NCI-H146 treated with DMSO at 0.1 percent for 48 hours (cell line): ENCODE results near the gene SHMT2.

ENCODE experiments used
- DNase-seq: peaks from one replicate; lab custom pipeline; 2025; ENCODE audit not compliant: unreplicated experiment; lab: John Stamatoyannopoulos, UW

The SHMT2 gene

DNA sequence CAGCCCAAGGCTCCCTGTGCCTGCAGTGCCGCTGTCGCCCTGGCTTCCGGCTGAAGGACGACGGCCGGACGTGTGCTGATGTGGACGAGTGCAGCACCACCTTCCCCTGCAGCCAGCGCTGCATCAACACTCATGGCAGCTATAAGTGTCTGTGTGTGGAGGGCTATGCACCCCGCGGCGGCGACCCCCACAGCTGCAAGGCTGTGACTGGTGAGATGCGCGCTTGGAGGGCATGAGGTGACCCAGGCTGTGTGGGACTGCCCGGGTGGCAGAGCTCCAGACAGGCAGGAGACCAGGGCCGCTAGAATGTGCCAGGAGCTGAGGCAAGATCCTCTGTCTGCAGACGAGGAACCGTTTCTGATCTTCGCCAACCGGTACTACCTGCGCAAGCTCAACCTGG, 32.6 kb upstream of the SHMT2 start:
- no peak for DNase-seq

GRCh38 chr12:57198329-57198728, 31.2 kb upstream of the SHMT2 start:
- no peak for DNase-seq

- DNase-seq, result no peak
Measured at GRCh38 chr12:57199191-57199590, 30.3 kb upstream of the SHMT2 start.

GRCh38 chr12:57200497-57200896, 29.0 kb upstream of the SHMT2 start:
- no peak for DNase-seq

DNA sequence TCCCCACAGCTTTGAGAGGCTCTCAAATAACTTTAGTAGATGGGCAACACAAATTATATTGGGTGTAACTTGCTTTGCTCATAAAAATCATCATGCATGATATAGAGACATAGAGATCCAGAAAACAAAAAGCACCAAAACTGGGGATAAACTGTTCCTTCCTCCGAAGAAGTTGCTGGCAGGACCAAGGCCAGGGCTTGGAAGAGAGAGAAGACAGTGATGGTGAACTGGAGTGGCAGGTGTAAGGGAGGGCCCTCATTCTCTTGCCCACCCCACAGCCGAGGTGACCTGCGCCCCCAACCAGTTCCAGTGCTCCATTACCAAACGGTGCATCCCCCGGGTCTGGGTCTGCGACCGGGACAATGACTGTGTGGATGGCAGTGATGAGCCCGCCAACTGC, 28.3 kb upstream of the SHMT2 start:
- DNase-seq, result no peak

- no peak for DNase-seq
Measured at GRCh38 chr12:57201631-57202030, 27.9 kb upstream of the SHMT2 start.

- DNase-seq, result no peak
Measured at GRCh38 chr12:57202321-57202720, 27.2 kb upstream of the SHMT2 start.

- DNase-seq, result no peak
Measured at GRCh38 chr12:57203201-57203600, 26.3 kb upstream of the SHMT2 start.

DNA sequence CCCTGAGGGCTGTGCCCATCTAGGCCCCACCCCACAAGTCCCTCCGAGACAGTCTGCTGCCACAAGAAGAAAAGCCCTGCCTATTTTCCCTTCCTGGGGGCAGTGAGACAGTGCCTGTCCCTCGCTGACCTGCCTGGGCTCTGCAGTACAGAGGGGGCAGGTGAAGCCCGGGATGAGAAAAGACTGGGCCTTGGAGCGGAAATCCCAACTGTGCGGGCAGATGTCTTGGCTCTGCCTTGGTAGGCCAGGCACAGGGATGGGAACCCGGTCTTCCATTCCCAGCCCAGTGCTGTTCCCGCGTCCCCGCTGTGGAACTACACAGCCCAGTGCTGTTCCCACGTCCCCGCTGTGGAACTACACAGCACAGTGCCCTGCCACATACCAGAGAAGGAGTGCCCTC, 25.7 kb upstream of the SHMT2 start:
- no peak for DNase-seq

DNA sequence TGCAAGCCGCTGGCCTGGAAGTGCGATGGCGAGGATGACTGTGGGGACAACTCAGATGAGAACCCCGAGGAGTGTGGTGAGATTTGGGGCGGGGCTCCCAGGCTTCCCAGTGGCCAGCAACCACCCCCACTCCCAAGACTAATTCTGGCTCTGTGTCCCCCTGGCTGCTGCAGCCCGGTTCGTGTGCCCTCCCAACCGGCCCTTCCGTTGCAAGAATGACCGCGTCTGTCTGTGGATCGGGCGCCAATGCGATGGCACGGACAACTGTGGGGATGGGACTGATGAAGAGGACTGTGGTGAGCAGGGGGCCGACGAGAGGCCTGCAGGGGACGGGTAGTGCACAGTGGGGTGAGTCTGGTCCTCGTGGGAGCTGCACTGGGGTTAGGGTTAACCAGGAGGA, 25.1 kb upstream of the SHMT2 start:
- DNase-seq, result no peak

DNA sequence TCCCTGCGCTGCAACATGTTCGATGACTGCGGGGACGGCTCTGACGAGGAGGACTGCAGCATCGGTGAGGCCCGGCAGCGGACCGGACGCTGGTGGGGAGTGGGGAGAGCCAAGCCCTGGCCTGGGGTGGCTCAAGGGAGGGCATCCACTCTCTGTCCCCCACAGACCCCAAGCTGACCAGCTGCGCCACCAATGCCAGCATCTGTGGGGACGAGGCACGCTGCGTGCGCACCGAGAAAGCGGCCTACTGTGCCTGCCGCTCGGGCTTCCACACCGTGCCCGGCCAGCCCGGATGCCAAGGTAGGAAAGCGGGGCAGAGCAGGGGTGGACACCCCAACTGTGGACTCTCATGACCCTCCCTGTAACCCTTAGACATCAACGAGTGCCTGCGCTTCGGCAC, 24.3 kb upstream of the SHMT2 start:
- no peak for DNase-seq

GRCh38 chr12:57205931-57206330, 23.6 kb upstream of the SHMT2 start:
- DNase-seq, result no peak

DNA sequence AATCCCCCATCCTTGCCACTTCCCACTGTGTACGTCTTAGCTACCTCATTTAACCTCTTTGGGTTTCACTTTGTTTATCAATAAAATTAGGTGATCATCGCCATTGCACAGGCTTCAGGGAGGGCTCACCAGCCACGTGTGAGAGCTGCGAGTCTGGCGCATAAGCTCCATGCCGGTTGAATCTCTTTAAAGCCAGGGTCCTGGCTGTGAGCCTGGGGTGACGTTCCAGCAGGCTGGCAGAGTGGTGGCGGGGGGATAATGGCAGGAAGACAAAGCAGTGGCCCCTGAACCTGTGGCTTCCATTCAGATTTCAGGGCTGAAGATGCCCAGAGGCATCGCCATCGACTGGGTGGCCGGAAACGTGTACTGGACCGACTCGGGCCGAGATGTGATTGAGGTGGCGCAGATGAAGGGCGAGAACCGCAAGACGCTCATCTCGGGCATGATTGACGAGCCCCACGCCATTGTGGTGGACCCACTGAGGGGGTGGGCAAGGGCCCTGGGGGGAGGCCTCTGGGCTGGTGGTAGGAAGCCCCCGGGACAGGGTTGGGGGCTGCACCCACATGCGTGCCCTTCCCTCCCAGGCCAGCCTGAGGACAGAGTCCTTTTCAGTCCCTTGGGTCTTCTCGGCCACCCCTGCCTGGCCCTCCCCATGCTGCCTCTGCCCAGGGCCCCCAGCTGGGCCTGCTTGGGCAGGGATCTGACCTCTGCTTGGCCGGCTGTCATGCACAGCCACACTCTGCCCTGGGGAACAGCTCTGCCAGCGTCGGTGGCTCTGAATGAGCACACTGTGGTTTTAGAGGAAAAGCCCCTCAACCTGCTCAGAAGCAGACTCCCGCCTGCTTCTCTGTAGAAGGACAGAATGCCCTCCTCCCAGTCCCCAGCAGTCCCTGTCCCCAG, 21.5 kb upstream of the SHMT2 start:
- no peak for DNase-seq

DNA sequence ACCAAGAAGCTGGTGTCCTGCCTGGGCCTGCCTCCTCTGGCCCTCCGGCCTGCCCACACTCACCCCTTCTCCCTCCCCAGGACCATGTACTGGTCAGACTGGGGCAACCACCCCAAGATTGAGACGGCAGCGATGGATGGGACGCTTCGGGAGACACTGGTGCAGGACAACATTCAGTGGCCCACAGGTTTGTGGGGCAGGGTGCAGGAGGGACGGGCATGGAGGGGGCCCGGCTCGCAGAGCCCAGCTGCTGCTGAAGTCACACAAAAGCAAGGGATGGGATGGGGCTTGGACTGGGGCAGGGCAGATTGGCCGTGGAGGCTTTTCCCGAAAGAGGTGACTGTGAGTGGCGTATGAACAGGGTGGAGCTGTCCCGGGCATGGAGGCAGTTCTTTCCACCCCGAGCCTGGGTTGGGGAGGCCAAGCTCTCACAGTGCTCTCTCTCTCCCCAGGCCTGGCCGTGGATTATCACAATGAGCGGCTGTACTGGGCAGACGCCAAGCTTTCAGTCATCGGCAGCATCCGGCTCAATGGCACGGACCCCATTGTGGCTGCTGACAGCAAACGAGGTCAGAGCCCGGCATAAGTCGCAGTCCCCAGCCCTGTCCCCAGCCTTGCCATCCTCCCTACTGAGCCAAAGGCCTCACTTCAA, 20.8 kb upstream of the SHMT2 start:
- DNase-seq, result no peak

DNA sequence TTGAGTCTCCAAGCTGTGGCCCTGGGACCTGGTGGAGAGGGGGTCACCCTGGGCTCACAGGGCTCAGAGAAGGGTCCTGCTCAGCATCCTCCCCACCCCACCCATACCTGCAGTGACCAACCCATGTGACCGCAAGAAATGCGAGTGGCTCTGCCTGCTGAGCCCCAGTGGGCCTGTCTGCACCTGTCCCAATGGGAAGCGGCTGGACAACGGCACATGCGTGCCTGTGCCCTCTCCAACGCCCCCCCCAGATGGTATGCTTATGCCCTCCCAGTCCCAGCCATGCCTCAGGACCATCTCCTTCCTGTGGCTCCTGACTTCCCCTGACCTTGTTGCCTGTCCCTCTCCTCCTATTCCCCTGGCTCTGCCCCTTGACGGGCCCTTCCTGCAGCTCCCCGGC, 19.6 kb upstream of the SHMT2 start:
- DNase-seq, result no peak

DNA sequence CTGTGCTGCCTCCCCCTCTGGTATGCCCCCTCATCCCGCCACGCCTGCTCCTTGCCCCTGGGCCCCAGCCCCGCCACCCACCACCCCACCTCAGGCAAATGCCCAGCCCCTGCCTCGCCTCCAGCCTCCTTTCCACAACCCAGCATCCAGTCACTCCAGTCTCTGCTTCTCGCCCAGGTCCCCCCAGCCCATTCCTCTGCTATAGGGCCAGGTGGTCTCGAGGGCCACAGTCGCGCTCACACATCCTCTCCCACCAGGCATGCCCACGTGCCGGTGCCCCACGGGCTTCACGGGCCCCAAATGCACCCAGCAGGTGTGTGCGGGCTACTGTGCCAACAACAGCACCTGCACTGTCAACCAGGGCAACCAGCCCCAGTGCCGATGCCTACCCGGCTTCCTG, 19.1 kb upstream of the SHMT2 start:
- no peak for DNase-seq

DNA sequence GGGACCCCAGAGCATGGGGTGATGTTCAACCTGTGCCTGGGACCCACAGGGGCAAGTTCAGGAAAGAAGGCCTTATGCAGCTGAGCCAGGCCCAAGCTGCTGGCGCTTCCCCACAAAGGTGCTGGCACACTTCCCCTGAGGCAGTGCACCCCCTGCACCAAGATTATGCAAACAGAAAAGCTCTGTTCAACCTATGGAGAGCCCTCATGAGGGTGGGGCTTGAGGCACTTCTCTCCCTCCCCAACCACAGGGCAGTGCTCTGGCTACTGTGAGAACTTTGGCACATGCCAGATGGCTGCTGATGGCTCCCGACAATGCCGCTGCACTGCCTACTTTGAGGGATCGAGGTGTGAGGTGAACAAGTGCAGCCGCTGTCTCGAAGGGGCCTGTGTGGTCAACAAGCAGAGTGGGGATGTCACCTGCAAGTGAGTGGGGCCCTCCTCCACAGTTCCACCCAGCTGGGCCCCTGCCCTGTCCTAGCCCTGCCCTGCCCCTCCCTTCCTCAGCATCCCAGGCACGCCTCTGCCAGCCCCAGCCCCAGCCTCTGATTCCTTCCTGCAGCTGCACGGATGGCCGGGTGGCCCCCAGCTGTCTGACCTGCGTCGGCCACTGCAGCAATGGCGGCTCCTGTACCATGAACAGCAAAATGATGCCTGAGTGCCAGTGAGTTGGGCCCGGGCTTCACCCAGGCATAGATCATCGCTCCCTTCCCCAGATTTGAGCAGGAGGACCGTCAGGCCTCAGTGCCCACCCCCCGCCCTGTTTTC, 18.4 kb upstream of the SHMT2 start:
- no peak for DNase-seq

DNA sequence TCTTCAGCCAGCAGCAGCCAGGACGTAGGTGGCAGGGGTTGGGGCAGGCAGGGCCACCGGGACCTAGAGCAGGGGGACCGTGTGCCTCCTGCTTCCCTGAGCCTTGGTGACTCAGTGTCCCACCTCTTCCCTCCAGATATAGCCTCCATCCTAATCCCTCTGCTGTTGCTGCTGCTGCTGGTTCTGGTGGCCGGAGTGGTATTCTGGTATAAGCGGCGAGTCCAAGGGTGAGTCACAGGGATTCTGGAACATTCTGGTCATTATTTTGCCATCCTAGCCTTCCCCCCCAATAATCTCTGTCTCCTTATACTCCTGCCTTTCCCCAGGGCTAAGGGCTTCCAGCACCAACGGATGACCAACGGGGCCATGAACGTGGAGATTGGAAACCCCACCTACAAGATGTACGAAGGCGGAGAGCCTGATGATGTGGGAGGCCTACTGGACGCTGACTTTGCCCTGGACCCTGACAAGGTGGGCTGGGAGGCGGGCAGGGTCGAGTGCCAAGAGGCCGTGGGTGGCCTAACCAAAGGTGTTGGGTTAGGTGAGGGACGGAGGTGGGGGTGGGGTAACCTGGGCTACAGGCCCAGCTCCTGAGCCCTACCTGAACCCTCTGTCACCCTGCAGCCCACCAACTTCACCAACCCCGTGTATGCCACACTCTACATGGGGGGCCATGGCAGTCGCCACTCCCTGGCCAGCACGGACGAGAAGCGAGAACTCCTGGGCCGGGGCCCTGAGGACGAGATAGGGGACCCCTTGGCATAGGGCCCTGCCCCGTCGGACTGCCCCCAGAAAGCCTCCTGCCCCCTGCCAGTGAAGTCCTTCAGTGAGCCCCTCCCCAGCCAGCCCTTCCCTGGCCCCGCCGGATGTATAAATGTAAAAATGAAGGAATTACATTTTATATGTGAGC, 17.5 kb upstream of the SHMT2 start:
- DNase-seq, result no peak

DNA sequence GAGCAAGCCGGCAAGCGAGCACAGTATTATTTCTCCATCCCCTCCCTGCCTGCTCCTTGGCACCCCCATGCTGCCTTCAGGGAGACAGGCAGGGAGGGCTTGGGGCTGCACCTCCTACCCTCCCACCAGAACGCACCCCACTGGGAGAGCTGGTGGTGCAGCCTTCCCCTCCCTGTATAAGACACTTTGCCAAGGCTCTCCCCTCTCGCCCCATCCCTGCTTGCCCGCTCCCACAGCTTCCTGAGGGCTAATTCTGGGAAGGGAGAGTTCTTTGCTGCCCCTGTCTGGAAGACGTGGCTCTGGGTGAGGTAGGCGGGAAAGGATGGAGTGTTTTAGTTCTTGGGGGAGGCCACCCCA, 16.8 kb upstream of the SHMT2 start:
- no peak for DNase-seq

DNA sequence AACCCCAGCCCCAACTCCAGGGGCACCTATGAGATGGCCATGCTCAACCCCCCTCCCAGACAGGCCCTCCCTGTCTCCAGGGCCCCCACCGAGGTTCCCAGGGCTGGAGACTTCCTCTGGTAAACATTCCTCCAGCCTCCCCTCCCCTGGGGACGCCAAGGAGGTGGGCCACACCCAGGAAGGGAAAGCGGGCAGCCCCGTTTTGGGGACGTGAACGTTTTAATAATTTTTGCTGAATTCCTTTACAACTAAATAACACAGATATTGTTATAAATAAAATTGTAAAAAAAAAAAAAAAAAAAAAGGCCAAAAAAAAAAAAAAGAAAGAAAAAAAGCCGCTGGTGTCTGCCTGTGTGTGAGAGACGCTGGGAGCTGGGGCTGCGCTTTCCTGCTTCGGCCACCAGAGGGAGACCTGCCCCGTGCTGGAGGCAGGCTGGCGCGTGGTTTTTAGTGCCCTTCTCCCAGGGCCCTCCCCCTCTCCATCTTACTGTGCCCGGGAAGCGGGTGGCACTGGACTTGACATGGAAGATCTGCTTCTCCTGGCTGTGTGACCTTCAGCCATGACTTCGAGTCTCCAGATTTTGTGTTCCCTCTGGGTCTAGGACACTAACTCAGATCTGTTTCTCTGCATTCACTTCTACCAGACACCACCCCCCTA, 16.3 kb upstream of the SHMT2 start:
- peak; percentile 56 for DNase-seq
